ENCODE results near the gene CRIP1.

CRIP1 gene

DNA sequence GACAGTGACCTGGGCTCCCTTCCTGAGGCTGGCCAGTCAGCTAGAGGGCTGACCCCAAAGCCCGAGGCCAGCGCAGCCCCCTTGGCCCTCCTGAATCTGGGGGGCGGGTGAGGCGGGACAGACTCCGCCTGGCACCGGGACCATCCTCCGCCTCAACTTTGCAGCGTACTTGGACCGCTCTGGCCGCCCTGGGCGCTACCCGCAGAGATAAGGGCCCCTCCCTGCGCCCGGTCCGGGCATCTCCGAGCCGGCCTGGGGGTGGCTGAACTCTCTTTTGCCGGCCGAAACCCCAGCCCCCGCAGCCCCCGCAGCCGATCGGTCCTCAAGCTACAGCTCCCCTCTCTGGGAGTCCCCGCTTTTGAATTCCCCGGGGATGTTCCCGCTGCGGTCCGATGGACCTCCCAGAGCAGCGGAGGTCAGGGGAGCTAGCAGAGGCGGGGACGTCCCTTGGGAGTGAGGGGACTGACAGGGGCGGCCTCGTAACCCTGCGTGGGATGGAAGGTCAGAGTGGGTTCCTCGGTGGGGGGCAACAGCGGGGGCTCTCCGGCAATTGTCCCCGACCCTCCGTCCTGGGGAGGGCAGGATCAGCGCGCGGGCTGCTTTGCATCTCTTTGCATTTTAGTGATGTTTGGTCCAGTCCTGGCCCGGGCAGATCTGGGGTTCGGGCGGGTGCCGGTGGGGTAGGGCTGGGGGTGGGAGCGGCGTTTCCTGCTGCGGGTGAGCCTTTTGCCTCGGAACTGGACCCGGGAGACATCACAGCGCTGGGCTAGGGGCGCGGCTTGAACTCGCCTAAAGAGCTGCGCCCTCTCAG is at the start of gene CRIP1:
Gene CRIP1 (plus strand): TSS at position 724 of the 811 bp plus-strand sequence. CDS start 374 bp downstream, outside the sequence.
- no peak for DNase-seq

DNA sequence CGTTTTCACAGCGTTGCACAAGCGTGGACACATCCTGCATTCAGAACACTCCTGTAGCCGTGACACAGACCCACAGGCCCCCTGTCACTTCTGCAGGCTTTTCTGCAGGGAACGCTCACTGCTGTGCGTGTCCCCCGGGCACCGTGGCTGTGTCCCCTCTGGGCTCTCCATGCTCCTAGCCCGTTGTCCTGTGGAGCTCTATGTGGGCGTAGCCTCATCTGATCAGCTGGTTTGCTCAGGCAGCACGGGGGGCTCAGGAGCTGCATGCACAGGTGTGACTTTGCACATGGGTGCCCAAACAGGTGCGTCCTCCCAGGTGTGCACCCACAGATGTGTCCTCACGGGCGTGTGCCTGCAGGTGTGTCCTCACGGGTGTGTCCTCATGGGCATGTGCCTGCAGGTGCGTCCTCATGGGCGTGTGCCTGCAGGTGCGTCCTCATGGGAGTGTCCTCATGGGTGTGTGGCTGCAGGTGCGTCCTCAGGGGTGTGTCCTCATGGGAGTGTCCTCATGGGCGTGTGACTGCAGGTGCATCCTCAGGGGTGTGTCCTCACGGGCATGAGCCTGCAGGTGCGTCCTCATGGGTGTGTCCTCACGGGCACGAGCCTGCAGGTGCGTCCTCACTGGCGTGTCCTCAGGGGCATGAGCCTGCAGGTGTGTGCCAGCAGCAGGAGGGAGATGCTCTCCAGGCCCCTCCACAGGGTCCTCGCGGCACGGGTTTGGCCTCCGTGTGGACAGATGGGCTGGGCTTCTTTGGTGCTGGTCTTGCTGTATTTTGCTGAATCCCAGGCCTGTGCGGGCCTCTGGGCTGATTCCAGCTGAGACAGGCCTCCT is 49.6 kb upstream of the CRIP1 start:
- DNase-seq: peak; percentile 74

DNA sequence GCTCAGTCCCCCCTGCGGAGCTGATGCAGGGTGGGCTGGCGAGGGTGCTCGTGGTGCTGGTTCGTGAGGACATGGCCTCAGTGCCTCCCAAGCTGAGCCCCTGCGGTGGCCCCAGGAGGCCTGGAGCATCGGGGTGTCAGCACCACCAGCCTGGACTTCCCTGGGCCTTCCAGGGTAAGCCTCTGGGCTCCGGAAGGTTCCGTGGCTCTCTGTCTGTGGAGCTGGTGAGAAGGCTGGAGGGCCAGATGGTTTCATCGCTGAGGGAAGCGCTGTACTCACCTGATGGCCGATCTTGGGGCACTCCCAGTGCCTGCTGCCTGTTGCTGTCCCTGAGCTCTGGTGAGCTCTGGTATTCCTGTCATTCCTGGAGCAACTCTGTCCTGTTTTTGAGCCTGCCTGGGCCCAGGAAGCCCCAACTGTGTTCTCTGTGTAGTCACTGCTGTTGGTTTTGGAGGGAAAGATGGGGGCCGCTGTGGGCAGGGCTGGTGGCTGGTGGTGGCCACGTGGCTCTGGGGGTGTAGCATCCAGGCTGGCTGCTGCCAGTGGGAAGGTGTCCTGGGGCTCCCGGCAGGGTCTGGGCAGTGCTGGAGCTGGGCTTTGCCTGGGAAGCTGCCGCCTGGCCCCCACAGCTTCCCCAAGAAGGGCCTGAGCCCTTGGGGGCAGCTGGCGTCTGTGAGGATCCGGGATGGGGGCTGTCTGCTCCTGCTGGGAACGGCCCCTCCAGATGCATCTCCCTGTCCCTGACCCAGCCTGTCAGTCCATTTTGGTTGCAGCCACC is 48.8 kb upstream of the CRIP1 start:
- DNase-seq: no peak

- DNase-seq: no peak
These were observed 47.5 kb upstream of the CRIP1 start for GRCh38 chr14:105439179-105439578.

GRCh38 chr14:105439710-105440553 is 46.8 kb upstream of the CRIP1 start:
- DNase-seq: no peak

DNA sequence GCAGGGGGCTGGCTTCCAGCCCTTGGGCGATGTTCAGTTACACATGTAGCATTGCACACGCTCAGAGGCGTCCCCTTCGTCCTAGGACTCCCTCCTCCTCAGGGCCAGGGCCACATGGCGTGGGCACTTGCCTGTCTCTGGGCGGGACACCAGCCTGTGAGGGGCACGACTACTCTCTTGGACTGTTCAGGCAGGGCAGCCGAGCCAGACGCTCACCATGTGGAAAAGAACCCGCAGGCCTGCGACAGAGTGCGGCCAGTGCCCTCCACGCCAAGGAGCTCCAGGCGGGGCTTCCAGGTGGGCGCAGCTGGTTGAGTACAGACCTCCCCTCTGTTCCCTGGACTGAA is 46.2 kb upstream of the CRIP1 start:
- no peak for DNase-seq

DNA sequence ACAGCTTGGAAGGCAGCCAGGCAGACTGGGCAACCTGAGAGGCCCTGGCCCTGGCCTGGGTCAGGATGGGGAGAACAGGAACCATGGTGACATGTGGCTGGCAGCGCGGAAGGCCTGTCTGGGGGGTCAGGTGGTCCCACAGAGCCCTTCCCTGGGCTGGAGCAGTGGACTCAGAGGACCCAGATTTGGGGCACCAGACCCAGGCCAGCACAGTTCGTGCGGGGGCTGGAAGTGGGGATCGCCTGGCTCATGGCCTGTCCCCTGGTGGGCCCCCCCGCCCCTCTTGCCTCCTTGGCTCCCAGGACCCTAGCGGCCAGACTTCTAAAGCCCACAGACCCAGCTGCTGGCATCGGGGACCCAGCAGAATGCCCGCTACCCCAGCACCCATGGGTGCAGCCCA is 45.7 kb upstream of the CRIP1 start:
- DNase-seq: no peak

DNA sequence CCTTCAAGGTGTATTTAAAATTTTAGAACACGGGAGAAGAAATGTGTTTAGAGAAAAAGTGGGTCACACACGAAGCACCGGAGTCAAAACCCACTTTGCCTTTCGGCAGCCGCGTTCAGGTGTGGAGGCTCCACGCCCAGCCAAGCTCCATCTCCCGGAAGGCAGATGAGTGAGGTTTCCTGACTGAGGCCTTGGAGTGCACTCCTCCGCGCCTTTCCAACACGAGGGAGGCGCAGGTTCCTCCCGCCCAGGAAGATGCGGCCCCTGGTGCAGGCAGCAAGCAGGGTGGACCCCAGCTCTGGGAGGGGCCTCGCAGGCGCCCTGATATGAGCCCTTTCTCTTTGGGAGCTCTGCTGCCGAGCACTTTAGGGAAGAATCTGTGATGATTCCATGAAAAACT is 44.6 kb upstream of the CRIP1 start:
- no peak for DNase-seq

DNA sequence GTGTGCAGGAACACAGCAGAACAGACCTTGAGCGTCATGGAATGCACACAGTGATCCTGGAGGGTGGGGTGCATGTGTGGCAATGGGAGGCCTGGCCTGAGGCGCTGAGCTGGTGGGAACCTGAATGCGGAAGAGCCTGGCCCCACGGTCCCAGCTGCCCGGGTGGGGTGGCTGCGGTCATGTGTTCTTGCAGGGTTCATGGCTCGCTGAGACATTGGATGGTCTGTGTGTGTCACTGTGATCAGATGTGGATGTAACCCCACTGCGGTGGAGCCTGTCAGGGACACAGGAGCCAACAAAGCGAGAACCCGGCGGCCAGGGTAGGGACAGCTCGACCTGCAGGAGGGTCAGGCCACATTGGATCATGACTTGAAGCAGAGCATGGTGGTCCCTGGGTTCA is 43.9 kb upstream of the CRIP1 start:
- no peak for DNase-seq

DNA sequence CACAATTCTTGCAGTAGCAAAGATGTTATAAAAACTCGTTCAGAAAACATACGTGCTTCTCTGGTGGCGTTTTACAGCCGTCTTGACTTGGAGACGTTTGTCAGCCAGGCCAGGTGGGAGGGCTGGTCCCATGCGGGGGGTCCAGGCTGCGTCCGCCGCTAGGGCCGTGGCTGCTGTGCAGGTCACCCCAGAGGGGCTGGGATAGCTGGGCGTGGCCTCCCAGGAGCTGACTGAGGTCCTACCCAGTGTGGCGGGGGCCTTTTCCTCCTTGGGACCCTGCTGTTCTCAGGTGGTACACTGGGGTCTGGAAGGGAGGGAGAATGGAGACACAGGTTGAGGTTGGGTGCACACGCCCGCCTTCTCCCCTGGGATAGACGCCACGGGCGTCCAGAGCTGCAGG is 41.8 kb upstream of the CRIP1 start:
- DNase-seq: no peak

DNA sequence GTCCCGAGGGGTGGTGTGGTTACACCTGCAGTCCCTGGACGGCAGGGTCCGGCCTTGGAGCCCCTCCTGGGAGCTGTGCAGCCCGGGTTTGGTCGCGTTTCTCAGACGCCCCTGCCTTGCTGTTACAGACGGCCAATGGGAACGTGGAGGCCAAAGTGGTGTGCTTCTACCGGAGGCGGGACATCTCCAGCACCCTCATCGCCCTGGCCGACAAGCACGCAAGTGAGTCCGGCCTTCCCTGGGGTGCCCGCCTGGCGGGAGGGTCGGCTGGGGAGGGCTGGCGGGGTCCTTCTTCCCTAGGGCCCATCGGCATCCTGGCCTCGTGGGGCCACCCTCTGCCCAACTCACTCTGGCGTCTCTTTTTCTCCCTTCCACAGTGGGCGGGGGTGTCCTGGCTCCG is 41.4 kb upstream of the CRIP1 start:
- no peak for DNase-seq

GRCh38 chr14:105445901-105446845 is 40.5 kb upstream of the CRIP1 start:
- no peak for DNase-seq

DNA sequence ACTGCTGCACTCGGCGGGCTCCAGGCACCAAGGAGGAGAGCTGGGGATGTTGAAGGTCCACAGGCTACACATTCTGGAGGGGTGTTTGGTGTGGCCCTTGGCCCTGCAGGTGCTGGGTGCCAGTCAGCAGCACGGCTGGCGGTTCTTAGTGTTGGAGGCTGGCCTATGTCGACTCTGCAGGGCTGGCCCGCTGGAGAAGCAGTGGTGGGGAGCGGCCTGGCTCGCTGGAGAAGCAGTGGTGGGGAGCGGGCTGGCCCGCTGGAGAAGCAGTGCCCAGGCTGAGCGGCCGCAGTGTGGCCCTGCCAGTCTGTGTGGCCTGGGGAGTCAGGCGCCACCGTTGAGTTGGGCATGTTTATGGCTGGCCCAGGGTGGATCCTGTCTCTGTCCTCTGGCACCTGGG is 39.7 kb upstream of the CRIP1 start:
- no peak for DNase-seq

- no peak for DNase-seq
These were observed 38.7 kb upstream of the CRIP1 start for GRCh38 chr14:105447651-105448640.

DNA sequence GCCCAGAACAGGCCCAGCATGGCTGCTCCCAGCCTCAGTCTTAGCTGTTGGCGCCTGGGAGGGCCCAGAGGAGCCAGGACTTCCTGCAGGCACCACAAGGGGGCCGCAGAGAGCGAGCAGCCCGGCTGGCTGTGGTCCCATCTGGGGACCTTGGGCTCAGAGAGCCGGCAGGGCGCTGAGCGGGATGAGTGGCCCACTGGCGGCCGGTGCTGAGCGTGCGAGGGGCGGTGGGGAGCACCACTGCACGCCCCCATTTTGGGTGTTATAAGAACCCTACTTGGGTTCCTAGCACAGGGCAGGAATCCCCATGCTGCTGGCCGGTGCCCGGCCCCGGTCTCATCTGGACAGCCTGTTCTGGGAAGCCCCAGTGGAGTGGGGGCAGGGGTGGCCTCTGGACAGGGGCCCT is 38.0 kb upstream of the CRIP1 start:
- DNase-seq: peak; percentile 16

DNA sequence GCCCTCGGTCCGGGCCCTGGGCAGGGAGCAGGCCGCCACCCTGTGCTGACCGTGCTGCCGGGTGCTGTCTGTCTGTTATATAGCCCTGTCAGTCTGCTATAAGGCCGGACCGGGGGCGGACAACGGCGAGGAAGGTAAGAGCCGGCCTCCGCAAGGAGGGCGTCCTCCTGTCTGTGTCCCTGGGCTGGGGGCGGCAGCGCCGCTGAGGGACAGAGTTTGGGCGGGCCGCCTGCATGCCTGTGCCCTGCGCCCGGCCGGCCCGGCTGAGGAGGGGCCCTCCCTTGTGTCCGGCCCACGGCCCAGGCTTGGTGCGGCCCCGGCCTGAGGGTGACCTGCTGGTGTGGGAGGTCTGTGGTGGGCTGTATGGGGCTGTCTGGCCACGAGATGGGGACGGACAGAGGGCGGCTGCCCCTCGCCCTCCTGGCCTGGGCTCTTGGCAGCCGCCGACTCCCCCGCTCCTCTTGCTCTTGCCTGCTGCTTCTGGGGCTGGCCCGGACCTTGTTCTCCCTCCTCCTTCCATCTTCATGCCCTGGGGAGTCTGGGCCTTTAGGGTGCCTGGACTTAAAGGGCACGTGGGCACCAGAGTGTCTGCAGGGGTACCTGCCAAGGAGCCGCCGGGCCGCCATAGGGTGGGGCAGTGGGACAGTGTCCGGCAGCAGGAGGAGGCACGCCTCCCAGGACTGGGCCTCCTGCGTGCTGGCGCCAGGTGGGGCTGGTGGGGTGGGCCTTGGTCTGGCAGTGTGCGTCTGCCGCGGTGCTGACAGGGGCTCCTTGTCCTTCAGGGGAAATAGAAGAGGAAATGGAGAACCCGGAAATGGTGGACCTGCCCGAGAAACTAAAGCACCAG is 37.2 kb upstream of the CRIP1 start:
- no peak for DNase-seq

DNA sequence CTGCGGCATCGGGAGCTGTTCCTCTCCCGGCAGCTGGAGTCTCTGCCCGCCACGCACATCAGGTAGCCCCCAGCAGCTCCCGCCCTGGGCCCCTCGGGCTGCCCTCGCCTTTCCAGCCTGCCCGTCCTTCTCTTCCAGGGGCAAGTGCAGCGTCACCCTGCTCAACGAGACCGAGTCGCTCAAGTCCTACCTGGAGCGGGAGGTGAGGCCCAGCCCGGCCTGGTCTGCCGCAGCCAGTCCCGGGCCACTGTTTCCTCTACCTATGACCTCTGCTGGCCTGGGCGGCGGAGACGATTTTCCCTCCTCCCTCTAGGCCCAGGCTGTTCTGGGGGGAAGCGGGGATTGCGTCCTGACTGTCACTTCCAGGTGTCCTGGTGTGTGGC is 36.6 kb upstream of the CRIP1 start:
- no peak for DNase-seq

- DNase-seq: no peak
These were observed 35.6 kb upstream of the CRIP1 start for GRCh38 chr14:105450864-105451720.
